Measurements from ENCODE around the gene SLC1A2. TPM values are rescaled to one million over a fixed set of nuclear protein-coding genes. Genes with fewer than 3 reads are reported as not detected.

The SLC1A2 gene
- total RNA-seq, 1 donor from 2014 or later: 0.25 TPM

- no peak overlapping the region for H3K4me2 ChIP-seq (ENCODE audit: low read length)
- peaks cover 8% of the 10 kb centered on the region for H3K4me1 ChIP-seq (ENCODE audit: insufficient read depth, low read length)
- no peak overlapping the region for H3K27ac ChIP-seq (ENCODE audit: low read depth, low read length)
- Mint-ChIP-seq H3K36me3 (ENCODE audit: low read depth, unreplicated experiment) (no peaks in the 10 kb centered on the region), H3K27me3 (ENCODE audit: low read depth, unreplicated experiment) (peaks cover 2% of the 10 kb centered on the region), H3K4me1 (ENCODE audit: low read depth, unreplicated experiment) (peaks cover 17% of the 10 kb centered on the region), H3K27ac (ENCODE audit: unreplicated experiment) (no peak overlapping the region), H3K9me3 (ENCODE audit: unreplicated experiment) (peaks cover 5% of the 10 kb centered on the region), H3K4me3 (ENCODE audit: unreplicated experiment) (no peak overlapping the region)
- DNase-seq (ENCODE audit: low read depth): no peak
- H3K4me3 ChIP-seq (ENCODE audit: insufficient read depth, low read depth, low read length): no peak overlapping the region
- no peak overlapping the region for H3K9ac ChIP-seq (ENCODE audit: low read length)
- TF ChIP-seq CTCF (IDR thresholded peaks at IDR 0.05; ENCODE audit: insufficient read depth, low read depth, low read length): no peak
- TF ChIP-seq EZH2 (IDR thresholded peaks at IDR 0.05; ENCODE audit: insufficient read depth, low read length): no peak
- no peak for FAIRE-seq
- no peaks in the 10 kb centered on the region for H3K79me2 ChIP-seq (ENCODE audit: insufficient read depth, low read length)
- no peaks in the 10 kb centered on the region for H3K36me3 ChIP-seq (ENCODE audit: insufficient read depth, low read length)
- H2AFZ ChIP-seq (ENCODE audit: low read depth, low read length): no peak overlapping the region
- no peaks in the 10 kb centered on the region for H4K20me1 ChIP-seq (ENCODE audit: insufficient read depth, low read length)
- H3K9me3 ChIP-seq (ENCODE audit: insufficient read depth, low read depth, low read length): no peaks in the 10 kb centered on the region
- H3K27me3 ChIP-seq (ENCODE audit: insufficient read depth, low read length): no peaks in the 10 kb centered on the region
Measured at GRCh38 chr11:35277827-35278226, 141.5 kb downstream of the SLC1A2 start.

DNA sequence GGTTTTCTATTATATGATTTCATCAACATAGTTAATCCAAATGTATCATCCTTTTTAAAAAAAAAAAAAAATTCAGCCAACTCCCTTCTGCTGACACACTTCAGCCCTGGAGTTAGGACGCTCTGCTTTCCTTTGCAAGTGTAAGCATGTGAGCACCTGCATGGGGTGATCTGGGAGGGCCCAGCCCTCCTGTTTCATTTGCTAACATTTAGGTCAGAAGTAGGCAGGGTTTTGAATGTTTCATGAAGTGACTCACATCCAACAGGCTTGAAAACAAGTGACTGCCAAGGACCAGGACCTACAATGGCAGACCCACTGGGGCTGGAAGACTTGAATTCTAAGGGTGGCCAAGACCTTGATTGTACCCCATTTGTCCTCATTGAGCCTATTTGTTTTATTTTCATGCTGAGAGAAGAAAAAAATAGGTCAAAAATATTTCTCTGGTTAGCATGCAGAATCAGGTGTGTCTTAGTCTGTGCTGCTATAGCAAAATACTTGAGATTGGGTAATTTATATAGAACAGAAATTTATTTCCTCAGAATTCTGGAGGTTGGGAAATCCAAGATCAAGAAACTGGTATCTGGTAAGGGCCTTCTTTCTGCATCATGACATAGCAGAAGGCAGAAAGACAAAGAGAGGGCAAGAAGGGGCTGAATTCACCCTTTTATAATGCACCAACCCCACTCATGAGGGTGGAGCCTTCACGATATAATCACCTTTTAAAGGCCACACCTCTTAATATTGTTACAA is 142.8 kb downstream of the SLC1A2 start:
- DNase-seq (ENCODE audit: low read depth): no peak
- H3K4me2 ChIP-seq (ENCODE audit: low read length): no peak overlapping the region
- no peak overlapping the region for H3K9ac ChIP-seq (ENCODE audit: low read length)
- no peaks in the 10 kb centered on the region for H3K27me3 ChIP-seq (ENCODE audit: insufficient read depth, low read length)
- no peaks in the 10 kb centered on the region for H3K9me3 ChIP-seq (ENCODE audit: insufficient read depth, low read depth, low read length)
- H4K20me1 ChIP-seq (ENCODE audit: insufficient read depth, low read length): no peaks in the 10 kb centered on the region
- H3K27ac ChIP-seq (ENCODE audit: low read depth, low read length): no peak overlapping the region
- H2AFZ ChIP-seq (ENCODE audit: low read depth, low read length): no peak overlapping the region
- no peak overlapping the region for H3K4me3 ChIP-seq (ENCODE audit: insufficient read depth, low read depth, low read length)
- no peak for TF ChIP-seq CTCF (IDR thresholded peaks at IDR 0.05; ENCODE audit: insufficient read depth, low read depth, low read length)
- no peak for TF ChIP-seq EZH2 (IDR thresholded peaks at IDR 0.05; ENCODE audit: insufficient read depth, low read length)
- no peak overlapping the region for H3K4me3 Mint-ChIP-seq (ENCODE audit: unreplicated experiment)
- peaks cover 20% of the 10 kb centered on the region for H3K4me1 Mint-ChIP-seq (ENCODE audit: low read depth, unreplicated experiment)
- no peak for FAIRE-seq
- H3K36me3 ChIP-seq (ENCODE audit: insufficient read depth, low read length): no peaks in the 10 kb centered on the region
- no peaks in the 10 kb centered on the region for H3K79me2 ChIP-seq (ENCODE audit: insufficient read depth, low read length)
- H3K27me3 Mint-ChIP-seq (ENCODE audit: low read depth, unreplicated experiment): peaks cover 2% of the 10 kb centered on the region
- H3K9me3 Mint-ChIP-seq (ENCODE audit: unreplicated experiment): peaks cover 7% of the 10 kb centered on the region
- no peaks in the 10 kb centered on the region for H3K4me1 ChIP-seq (ENCODE audit: insufficient read depth, low read length)
- H3K27ac Mint-ChIP-seq (ENCODE audit: unreplicated experiment): no peak overlapping the region
- no peaks in the 10 kb centered on the region for H3K36me3 Mint-ChIP-seq (ENCODE audit: low read depth, unreplicated experiment)

GRCh38 chr11:35275786-35276170 is 143.6 kb downstream of the SLC1A2 start:
- Mint-ChIP-seq H3K27ac (ENCODE audit: unreplicated experiment) (no peak overlapping the region), H3K4me3 (ENCODE audit: unreplicated experiment) (no peak overlapping the region), H3K27me3 (ENCODE audit: low read depth, unreplicated experiment) (peaks cover 2% of the 10 kb centered on the region), H3K4me1 (ENCODE audit: low read depth, unreplicated experiment) (peaks cover 20% of the 10 kb centered on the region), H3K9me3 (ENCODE audit: unreplicated experiment) (peaks cover 7% of the 10 kb centered on the region), H3K36me3 (ENCODE audit: low read depth, unreplicated experiment) (no peaks in the 10 kb centered on the region)
- H3K4me2 ChIP-seq (ENCODE audit: low read length): no peak overlapping the region
- no peaks in the 10 kb centered on the region for H3K9me3 ChIP-seq (ENCODE audit: insufficient read depth, low read depth, low read length)
- DNase-seq (ENCODE audit: low read depth): no peak
- H3K9ac ChIP-seq (ENCODE audit: low read length): no peak overlapping the region
- no peaks in the 10 kb centered on the region for H3K79me2 ChIP-seq (ENCODE audit: insufficient read depth, low read length)
- no peaks in the 10 kb centered on the region for H3K36me3 ChIP-seq (ENCODE audit: insufficient read depth, low read length)
- FAIRE-seq: no peak
- H4K20me1 ChIP-seq (ENCODE audit: insufficient read depth, low read length): no peaks in the 10 kb centered on the region
- H3K27me3 ChIP-seq (ENCODE audit: insufficient read depth, low read length): no peaks in the 10 kb centered on the region
- TF ChIP-seq CTCF (IDR thresholded peaks at IDR 0.05; ENCODE audit: insufficient read depth, low read depth, low read length) (no peak), EZH2 (IDR thresholded peaks at IDR 0.05; ENCODE audit: insufficient read depth, low read length) (no peak)
- H3K27ac ChIP-seq (ENCODE audit: low read depth, low read length): no peak overlapping the region
- no peak overlapping the region for H2AFZ ChIP-seq (ENCODE audit: low read depth, low read length)
- no peaks in the 10 kb centered on the region for H3K4me1 ChIP-seq (ENCODE audit: insufficient read depth, low read length)
- H3K4me3 ChIP-seq (ENCODE audit: insufficient read depth, low read depth, low read length): no peak overlapping the region
